GM21723 (cell line): ENCODE measurements around the gene ETV3L.
"Not testable (repeated sequence)": the region's sequence is repeated elsewhere in the genome, so short reads cannot be mapped to it uniquely, and the experiment has no call there.

Experiments used
- ATAC-seq: cut with Tn5 transposase; IDR thresholded peaks from one replicate; pipeline ENCODE4 v1.9.1; 2021; ENCODE audit warnings: mild to moderate bottlenecking, moderate library complexity; ENCODE audit not compliant: unreplicated experiment

The ETV3L gene

GRCh38 chr1:157105988-157106812 lies 6.6 kb upstream of the ETV3L start:
- peak; percentile 87 for ATAC-seq

- ATAC-seq: no peak
Observed at GRCh38 chr1:157105298-157105987, 5.8 kb upstream of the ETV3L start.

DNA sequence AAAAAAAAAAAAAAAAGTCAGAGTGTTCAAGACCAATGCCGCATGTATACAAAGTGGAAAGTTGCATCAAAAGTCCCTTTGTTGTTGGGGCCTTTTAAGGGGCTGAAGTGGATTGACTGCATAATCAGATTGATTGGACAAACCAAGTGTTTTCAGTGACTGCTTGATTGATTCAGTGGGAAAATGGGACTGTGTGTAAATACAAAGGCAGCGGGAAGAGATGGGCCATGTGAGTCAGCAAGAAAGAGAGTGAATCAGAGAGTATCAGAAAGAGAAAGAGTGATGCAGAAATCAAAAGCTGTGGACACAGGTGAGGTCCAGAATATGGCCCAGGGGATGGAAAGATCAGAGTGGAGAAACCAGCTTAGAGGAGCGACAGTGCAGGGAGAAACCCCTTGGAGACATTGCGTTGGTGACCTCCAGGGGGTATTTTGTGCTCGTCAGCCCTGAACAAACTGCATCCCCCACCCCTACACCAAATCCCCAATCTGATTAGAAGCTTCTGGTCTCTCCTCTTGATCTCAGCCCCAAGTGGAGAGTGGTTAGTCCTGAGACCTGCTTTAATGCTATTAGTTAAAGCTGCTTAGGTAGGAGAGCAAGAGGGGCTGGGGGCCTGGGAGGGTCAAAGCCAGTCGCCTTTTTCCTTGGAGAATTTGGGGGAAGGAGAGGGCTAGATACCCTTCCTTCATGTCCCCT lies 5.1 kb upstream of the ETV3L start:
- no peak for ATAC-seq

GRCh38 chr1:157103268-157103667 lies 3.7 kb upstream of the ETV3L start:
- no peak for ATAC-seq

DNA sequence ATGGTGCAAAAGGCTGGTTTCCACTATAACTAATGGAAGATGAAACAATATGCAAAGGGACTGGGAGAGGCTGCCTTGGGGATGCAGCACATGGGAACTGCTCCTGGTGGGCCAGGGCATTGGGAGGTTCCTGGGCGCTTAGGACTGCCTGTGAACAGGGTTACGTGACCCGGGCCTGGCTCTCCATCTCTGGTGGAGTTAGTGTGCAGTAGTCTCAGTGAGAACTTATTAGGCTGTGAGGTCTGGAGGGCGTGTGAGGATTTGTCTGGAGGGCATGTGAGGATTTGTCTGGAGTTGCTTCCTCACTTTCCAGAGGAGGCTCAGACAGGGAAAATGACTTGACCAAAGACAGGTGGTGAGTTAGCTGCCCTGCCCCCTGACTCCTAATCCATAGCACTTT lies 1.5 kb upstream of the ETV3L start:
- ATAC-seq: no peak

- not testable (repeated sequence) for ATAC-seq
Observed at GRCh38 chr1:157098987-157099632, 498 bp downstream of the ETV3L start.

GRCh38 chr1:157098519-157098918 lies 1.1 kb downstream of the ETV3L start:
- ATAC-seq: no peak

DNA sequence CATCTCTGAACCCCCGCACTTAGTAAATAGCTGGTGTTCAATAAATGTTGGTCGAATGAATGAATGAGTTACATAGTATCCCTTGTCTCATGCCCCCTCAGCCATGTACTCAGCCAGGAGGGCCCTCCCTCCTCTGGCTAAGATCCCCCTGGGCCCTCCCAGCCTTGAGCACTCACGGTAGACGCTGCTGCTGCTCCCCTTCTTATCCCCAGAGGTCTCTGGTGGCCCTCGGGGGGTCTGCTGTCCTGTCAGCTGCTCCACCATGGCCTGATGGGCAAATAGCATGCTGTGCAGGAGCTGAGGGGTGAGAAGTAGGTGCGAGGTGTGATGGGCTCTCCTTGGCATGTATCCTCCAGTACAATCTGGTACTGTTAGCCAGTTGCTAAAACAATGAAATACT lies 1.9 kb downstream of the ETV3L start:
- ATAC-seq: no peak

DNA sequence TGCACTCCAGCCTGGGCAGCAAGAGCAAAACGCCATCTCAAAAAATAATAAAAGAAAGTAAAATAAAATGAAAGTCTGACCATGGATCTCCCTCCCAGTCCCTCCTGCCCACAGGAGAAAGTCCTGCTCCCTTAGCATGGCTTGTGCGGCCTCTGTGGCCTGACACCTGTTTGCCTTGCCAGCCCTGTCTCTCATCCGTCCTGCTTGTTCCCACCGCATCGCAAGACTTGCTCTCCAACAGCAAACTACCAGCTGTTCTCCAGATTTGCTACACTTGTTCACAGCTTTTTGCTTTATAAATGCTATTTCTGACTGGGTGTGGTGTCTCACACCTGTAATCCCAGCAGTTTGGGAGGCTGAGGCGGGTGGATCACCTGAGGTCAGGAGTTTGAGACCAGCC lies 2.7 kb downstream of the ETV3L start:
- no peak for ATAC-seq

DNA sequence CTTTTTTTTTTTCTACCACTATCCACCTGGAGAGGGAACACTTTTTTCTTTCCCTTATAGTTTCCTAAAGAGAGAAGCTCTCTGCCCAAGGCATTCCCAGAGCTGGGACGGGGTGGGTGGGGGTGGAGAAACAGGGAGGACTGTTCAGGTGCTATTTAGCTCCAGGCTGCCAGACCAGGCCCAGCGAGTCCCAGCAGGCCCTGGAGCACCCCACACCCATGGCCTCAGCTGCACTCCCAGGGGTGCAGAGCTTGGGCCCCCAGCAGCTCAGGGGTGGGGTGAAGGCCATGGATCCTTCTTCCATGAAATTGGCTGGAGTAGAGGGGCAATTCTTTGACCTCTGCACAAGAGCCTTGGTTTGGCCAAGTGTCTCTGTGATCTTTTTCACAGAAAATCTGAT lies 4.1 kb downstream of the ETV3L start:
- no peak for ATAC-seq

GRCh38 chr1:157095091-157095490 lies 4.5 kb downstream of the ETV3L start:
- ATAC-seq: no peak

GRCh38 chr1:157092831-157093230 lies 6.8 kb downstream of the ETV3L start:
- no peak for ATAC-seq

DNA sequence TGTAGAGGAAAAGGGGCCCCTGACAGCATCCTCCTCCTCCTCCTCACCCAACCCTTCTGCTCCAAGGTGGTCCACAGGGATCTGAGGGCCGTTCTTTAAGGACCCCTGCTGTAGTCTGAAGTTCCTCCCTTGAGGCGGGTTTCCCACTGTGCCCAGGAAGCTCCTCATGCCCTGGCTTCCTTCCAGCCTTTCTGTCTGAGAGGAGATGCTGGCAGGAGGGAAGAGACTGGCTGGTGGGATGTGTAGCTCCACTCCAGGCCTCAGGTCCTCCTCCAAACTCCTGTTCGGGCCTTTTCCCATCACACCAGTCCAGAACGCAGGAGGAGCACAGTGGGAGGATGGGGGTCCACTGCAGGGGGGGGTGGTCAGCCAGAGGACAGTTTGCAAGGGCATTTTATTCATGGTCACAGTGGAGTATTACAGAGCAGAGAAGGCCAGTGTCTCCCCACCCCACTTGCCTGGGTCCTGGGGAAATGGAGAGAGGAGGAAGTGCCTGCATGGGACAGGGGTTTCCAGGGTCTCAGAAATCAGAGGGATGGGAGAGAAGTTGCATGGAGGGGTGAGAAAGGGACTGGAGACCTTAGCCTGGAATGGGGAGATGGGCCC lies 7.8 kb downstream of the ETV3L start:
- no peak for ATAC-seq

DNA sequence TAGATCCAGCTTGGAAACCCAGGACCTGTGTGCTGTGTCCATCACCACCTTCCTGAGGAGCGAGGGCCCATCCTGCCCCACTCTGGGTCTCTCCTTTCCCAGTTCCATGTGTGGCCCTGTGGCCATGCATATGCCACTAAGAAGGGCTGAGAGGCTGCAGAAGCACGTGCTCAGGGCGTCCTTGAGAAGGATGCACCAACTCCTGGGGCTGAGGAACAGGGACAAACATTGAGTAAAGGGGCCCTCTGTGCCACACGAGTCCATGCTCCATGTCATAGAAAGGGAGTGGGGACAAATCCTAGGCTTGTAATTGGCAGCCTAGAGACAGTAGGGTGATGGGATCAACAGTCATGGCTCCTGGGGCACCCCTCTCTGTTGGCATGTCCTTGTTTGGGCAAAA lies 8.4 kb downstream of the ETV3L start:
- no peak for ATAC-seq

GRCh38 chr1:157090771-157091170 lies 8.8 kb downstream of the ETV3L start:
- ATAC-seq: no peak

GRCh38 chr1:157090196-157090647 lies 9.4 kb downstream of the ETV3L start:
- ATAC-seq: no peak

DNA sequence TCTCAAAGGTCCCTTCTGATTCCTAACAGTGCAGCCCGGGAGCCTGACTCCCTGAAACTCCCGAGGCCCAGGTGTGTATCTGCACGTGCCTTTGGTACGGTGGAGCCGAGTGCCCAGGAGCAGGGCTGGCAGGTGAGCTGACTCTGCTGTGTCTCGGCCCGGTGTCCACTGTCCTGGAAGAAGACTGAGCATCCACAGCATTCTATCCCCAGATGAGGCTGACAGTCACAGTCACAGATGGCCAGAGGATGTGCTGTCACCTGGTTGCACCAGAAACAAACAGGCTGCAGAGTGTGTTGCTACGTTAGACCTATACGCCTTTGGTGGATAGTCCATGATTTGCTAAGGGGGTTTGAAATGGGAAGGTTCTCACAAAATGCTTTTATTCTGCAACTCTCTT lies 9.8 kb downstream of the ETV3L start:
- no peak for ATAC-seq

DNA sequence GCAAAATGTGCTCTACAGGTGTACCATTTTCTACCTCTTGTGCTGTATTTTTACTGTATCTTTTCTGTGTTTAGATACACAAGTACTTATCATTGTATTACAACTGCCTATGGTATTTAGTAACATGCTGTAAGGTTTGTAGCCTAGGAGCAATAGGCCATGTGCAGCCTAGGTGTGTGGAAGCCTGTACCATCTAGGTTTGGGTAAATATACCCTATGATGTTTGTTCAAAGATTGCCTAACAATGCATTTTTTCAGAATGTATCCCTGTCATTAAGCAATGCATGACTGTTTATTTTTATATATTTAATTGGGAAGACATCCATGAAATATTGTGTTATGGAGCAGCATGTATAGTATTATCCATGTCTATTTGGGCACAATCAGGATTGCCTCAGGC lies 11.0 kb downstream of the ETV3L start:
- no peak for ATAC-seq

DNA sequence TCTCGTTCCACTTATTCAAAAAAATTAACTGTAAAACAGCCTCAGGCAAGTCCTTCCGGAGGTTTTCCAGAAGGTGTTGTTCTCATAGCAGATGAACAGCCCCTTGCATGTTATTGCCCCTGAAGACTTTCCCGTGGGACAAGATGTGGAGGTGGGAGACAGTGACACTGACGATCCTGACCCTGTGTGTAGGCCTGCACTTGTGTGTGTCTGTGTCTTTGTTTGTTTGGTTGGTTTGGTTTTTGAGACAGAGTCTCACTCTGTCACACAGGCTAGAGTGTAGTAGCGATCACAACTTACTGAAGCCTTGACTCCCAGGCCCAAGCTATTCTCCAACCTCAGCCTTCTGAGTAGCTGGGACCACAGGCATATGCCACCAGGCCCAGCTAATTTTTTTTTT lies 12.6 kb downstream of the ETV3L start:
- no peak for ATAC-seq

- ATAC-seq: no peak
Observed at GRCh38 chr1:157086299-157086698, 13.3 kb downstream of the ETV3L start.

DNA sequence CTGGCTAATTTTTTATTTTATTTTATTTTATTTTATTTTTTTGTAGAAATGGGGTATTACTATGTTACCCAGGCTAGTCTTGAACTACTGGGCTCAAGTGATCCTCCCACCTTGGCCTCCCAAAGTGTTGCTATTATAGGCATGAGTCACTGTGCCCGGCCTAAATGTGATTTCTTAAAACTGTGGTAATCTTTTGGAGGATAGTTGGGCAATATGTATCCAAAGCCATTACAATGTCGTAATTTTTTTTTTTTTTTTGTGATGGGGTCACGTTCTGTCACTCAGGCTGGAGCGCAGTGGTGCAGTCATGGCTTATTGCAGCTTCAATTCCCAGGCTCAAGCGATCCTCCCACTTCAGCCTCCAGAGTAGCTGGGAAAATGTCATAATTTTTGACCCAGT lies 14.2 kb downstream of the ETV3L start:
- no peak for ATAC-seq
